A549 (cell line): Measurements from ENCODE around the gene ZNF597.

Source experiments
- EP300 ChIP-seq, 2 experiments: fragments of >200 bp; sonication (Bioruptor Twin); formaldehyde crosslinking; IDR thresholded peaks; 2 replicates in 1 of 2; 3 replicates in 1 of 2; pipeline ENCODE4 v1.6.1; 2016 to 2017
- HOXA7 ChIP-seq: fragments of 250-450 bp; sonication (Bioruptor Pico); IDR thresholded peaks from 2 replicates; pipeline ENCODE4 v1.5.0; 2020; ENCODE audit warnings: mild to moderate bottlenecking, moderate library complexity
- ZNF302 ChIP-seq: fragments of 250-450 bp; sonication (Bioruptor Pico); IDR thresholded peaks from 2 replicates; pipeline ENCODE4 v1.9.0; 2021; ENCODE audit warnings: inconsistent platforms, mild to moderate bottlenecking, moderate library complexity
- TF ChIP-seq, protein P1 (sequence below): fragments of >200 bp; sonication (Bioruptor Twin); formaldehyde crosslinking; IDR thresholded peaks from 3 replicates; pipeline ENCODE4 v1.5.1; 2016

DNA sequence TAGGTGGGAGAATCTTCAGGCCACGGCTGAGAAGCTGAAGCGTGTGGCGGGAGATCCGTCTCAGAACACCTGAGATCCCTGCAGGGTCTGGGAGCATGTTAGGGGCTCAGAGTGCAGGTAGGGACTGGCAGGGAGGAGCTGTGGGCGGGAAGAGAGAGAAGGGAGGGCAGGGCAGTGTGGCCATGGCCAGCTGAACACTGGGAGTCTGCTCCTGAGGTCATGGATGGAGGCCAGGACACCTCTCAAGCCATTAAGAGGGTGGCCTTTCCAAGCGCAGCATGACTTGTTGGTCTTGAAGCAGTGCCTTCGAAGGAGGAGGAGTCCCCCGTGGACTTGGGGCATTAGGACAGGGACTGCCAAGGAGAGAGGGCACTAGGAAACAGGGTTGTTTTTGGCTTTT, 23.9 kb upstream of the ZNF597 start:
- TF ChIP-seq, protein P1, sequence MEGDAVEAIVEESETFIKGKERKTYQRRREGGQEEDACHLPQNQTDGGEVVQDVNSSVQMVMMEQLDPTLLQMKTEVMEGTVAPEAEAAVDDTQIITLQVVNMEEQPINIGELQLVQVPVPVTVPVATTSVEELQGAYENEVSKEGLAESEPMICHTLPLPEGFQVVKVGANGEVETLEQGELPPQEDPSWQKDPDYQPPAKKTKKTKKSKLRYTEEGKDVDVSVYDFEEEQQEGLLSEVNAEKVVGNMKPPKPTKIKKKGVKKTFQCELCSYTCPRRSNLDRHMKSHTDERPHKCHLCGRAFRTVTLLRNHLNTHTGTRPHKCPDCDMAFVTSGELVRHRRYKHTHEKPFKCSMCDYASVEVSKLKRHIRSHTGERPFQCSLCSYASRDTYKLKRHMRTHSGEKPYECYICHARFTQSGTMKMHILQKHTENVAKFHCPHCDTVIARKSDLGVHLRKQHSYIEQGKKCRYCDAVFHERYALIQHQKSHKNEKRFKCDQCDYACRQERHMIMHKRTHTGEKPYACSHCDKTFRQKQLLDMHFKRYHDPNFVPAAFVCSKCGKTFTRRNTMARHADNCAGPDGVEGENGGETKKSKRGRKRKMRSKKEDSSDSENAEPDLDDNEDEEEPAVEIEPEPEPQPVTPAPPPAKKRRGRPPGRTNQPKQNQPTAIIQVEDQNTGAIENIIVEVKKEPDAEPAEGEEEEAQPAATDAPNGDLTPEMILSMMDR, result no peak
- TF ChIP-seq HOXA7 (no peak), EP300 (IDR thresholded peaks at IDR 0.05) (no peak), ZNF302 (CRISPR knock-in tag) (no peak)
